ENCODE results near the gene ERBB2. TPM values are rescaled to one million over a fixed set of nuclear protein-coding genes. Genes with fewer than 3 reads are reported as not detected.

Gene ERBB2
- total RNA-seq, 4 donors from 2014 or later: 144 to 192 (median 173) TPM

GRCh38 chr17:39669897-39670735, 29.7 kb upstream of the ERBB2 start:
- DNase-seq (ENCODE audit: low spot score in 2 of 2): peak in 1 of 2 donors; percentile 51

DNA sequence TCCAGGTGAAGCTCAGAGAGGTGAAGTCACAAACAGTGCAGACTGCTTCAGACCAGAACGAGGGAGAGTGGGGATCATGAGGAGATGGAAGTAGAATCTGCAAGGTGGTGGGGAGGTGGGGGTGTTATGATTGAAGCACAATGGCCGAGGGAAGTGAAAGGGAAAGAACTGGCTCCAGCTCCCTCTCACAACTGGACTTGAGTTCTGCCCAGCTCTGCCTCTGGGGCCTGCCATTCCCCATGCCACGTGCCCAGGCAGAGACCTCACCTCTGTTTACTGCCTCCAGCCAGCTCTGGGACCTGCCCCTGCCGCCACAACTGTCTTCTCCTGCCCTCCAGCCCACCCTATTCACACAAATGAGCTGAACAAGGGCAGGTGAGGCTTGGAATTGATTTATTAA, 29.1 kb upstream of the ERBB2 start:
- H3K36me3 ChIP-seq: no peaks in the 10 kb centered on the region
- TF ChIP-seq, protein P1, sequence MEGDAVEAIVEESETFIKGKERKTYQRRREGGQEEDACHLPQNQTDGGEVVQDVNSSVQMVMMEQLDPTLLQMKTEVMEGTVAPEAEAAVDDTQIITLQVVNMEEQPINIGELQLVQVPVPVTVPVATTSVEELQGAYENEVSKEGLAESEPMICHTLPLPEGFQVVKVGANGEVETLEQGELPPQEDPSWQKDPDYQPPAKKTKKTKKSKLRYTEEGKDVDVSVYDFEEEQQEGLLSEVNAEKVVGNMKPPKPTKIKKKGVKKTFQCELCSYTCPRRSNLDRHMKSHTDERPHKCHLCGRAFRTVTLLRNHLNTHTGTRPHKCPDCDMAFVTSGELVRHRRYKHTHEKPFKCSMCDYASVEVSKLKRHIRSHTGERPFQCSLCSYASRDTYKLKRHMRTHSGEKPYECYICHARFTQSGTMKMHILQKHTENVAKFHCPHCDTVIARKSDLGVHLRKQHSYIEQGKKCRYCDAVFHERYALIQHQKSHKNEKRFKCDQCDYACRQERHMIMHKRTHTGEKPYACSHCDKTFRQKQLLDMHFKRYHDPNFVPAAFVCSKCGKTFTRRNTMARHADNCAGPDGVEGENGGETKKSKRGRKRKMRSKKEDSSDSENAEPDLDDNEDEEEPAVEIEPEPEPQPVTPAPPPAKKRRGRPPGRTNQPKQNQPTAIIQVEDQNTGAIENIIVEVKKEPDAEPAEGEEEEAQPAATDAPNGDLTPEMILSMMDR (IDR thresholded peaks at IDR 0.05): no peak
- TF ChIP-seq EP300 (IDR thresholded peaks at IDR 0.05) (no peak), POLR2A (IDR thresholded peaks at IDR 0.05) (no peak), POLR2AphosphoS5 (IDR thresholded peaks at IDR 0.05) (no peak)
- H3K4me1 ChIP-seq: peaks cover 60% of the 10 kb centered on the region
- H3K4me3 ChIP-seq: no peak overlapping the region
- no peak for DNase-seq (ENCODE audit: low spot score in 2 of 2)
- WGBS: 58% methylated on average over 4 of the region's 4 CpGs
- H3K27ac ChIP-seq: no peak overlapping the region
- H3K9me3 ChIP-seq: no peaks in the 10 kb centered on the region
- H3K27me3 ChIP-seq: peaks cover 46% of the 10 kb centered on the region

More at GRCh38 chr17:39669897-39670735, 29.7 kb upstream of the ERBB2 start:
- Histone ChIP-seq H3K27me3 (peaks cover 53% of the 10 kb centered on the region), H3K4me1 (peaks cover 60% of the 10 kb centered on the region), H3K4me3 (no peak overlapping the region), H3K36me3 (no peaks in the 10 kb centered on the region), H3K9me3 (no peaks in the 10 kb centered on the region), H3K27ac (no peak overlapping the region)
- 78% methylated on average over 9 of the region's 23 CpGs for WGBS
- no peak for TF ChIP-seq POLR2A (IDR thresholded peaks at IDR 0.05)
- TF ChIP-seq POLR2AphosphoS5 (IDR thresholded peaks at IDR 0.05): no peak
- no peak for TF ChIP-seq EP300 (IDR thresholded peaks at IDR 0.05)
- TF ChIP-seq, protein P1 (IDR thresholded peaks at IDR 0.05): no peak

DNA sequence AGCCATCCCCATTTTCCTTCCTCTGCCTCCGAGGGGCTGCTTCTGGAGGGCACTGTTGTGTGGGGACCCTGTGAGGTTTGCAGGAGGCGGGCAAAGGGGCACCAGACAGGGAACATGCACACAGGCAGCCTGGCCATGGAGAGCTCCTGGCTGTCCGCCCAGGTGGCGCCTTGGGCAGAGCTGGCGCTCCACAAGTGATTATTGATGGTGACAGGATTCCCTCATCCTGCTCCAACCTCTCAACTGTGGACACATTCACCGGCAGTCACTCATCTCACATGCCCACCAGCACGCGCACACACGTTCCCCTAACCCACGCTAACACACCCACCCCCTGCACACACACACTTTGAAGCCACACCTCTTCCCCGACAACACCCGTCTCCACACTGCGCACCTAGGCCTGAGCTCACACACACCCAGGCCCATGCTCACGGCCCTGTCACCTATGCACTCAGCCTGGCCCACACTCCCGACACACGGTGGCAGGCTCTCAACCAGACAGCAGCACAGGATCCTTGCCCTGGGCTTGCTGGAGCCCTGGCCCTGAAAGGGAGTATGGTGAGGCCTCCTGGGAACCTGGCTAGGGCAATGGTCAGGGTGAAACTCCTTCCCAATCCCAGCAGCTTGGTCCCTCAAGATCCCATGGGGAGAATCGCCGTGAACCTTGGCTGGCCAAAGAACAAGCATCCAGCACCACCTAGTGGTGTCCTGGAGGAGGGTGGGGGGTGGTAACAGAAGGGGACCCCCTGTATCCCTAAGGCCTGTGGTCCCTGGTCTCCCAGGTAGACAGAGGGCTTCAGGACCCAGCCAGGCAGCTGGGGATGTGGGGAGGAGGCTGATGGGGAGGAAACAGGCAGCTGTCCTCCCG, 28.0 kb upstream of the ERBB2 start:
- peaks cover 35% of the 10 kb centered on the region for H3K27me3 ChIP-seq
- TF ChIP-seq, protein P1 (IDR thresholded peaks at IDR 0.05): peak in 1 of 2 donors; percentile 19
- no peak for TF ChIP-seq EP300 (IDR thresholded peaks at IDR 0.05)
- WGBS: 36% methylated on average over 17 of the region's 19 CpGs
- H3K4me1 ChIP-seq: peaks cover 58% of the 10 kb centered on the region
- DNase-seq (ENCODE audit: low spot score in 2 of 2): peak in 1 of 2 donors; percentile 61
- no peaks in the 10 kb centered on the region for H3K9me3 ChIP-seq
- no peak overlapping the region for H3K27ac ChIP-seq
- no peaks in the 10 kb centered on the region for H3K36me3 ChIP-seq
- no peak overlapping the region for H3K4me3 ChIP-seq

DNA sequence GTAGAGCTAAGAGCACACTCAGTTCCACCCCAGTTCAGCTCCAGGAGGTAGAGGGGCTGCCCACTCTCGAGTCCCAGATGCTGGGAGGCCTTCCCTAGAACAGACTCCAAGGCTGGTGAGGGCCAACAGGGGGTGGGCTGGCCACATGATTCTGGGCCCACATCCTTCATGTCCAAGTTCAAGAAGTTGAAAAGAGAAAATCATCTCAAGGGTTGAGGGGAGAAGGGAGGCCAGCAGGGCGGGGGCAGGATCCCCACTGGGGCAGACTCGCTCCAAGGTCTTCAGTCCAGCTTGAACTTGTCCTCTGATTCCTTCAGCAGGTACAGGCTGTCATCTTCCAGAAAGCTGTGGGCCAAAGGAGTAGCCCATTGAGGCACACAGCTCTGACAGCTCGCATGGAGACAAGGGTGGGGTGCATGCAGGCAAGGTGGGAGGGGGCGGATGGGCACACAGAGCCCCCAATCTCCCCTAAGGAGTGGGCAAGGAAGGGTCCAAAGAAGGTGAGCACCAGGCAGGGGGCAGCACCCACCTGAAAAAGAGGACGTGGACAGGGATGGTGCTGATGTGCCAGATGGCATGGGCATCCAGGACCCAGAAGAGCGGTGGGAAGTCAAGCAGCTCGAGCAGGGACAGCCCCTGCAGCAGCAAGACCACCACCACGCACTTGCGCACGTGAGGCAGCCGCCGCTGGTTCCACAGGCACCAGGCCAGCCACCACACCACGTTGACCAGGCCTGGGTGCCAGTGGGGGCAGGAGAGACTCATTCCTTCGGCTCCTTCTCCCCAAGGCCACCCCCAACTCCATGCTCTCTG, 27.1 kb upstream of the ERBB2 start:
- WGBS: 84% methylated on average over 15 of the region's 15 CpGs
- no peak overlapping the region for H3K27ac ChIP-seq
- H3K4me1 ChIP-seq: peaks cover 50% of the 10 kb centered on the region
- H3K9me3 ChIP-seq: no peaks in the 10 kb centered on the region
- TF ChIP-seq POLR2AphosphoS5 (IDR thresholded peaks at IDR 0.05) (no peak), POLR2A (IDR thresholded peaks at IDR 0.05) (no peak), EP300 (IDR thresholded peaks at IDR 0.05) (no peak)
- TF ChIP-seq, protein P1 (IDR thresholded peaks at IDR 0.05): no peak
- DNase-seq (ENCODE audit: low spot score in 2 of 2): peak in 1 of 2 donors; percentile 48
- no peak overlapping the region for H3K4me3 ChIP-seq
- H3K27me3 ChIP-seq: peaks cover 27% of the 10 kb centered on the region
- H3K36me3 ChIP-seq: no peaks in the 10 kb centered on the region

All from suprapubic skin (tissue), 4 donors.